22Rv1 (cell line): ENCODE data around the gene MRPL27.
"Not testable (repeated sequence)": the region's sequence is repeated elsewhere in the genome, so short reads cannot be mapped to it uniquely, and the experiment has no call there.

ENCODE experiments used
- H3K27ac ChIP-seq: fragments of 450-650 bp; 2 replicates; pipeline ENCODE4 v1.5.1; 2017
- ZFX ChIP-seq: fragments of 450-650 bp; IDR thresholded peaks from 2 replicates; pipeline ENCODE4 v1.6.1; 2017; ENCODE audit warnings: antibody characterized with exemption, borderline replicate concordance
- TF ChIP-seq, protein P1 (sequence below): fragments of 450-650 bp; IDR thresholded peaks from 2 replicates; pipeline ENCODE4 v1.5.1; 2017; ENCODE audit warnings: mild to moderate bottlenecking

The MRPL27 gene

DNA sequence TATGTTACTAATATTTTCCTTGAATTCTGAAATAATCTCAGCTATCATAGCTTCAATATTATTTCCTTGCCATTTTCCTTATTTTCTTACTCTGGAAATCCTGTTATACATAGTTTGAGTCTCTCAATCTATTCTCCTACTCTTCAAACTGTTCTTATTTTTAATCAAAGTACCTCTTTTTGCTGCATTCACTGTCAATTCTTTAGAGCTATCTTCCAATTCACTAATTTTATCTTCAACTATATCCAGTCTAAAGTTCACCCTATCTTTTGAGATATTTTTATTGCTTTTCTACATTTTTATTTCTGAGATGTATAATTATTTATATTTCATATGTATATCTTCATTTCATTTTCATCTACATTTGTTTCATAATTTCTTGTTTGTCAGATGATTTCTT is 34.3 kb downstream of the MRPL27 start:
- no peak overlapping the region for H3K27ac ChIP-seq
- TF ChIP-seq, protein P1, sequence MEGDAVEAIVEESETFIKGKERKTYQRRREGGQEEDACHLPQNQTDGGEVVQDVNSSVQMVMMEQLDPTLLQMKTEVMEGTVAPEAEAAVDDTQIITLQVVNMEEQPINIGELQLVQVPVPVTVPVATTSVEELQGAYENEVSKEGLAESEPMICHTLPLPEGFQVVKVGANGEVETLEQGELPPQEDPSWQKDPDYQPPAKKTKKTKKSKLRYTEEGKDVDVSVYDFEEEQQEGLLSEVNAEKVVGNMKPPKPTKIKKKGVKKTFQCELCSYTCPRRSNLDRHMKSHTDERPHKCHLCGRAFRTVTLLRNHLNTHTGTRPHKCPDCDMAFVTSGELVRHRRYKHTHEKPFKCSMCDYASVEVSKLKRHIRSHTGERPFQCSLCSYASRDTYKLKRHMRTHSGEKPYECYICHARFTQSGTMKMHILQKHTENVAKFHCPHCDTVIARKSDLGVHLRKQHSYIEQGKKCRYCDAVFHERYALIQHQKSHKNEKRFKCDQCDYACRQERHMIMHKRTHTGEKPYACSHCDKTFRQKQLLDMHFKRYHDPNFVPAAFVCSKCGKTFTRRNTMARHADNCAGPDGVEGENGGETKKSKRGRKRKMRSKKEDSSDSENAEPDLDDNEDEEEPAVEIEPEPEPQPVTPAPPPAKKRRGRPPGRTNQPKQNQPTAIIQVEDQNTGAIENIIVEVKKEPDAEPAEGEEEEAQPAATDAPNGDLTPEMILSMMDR = no peak
- no peak for TF ChIP-seq ZFX

DNA sequence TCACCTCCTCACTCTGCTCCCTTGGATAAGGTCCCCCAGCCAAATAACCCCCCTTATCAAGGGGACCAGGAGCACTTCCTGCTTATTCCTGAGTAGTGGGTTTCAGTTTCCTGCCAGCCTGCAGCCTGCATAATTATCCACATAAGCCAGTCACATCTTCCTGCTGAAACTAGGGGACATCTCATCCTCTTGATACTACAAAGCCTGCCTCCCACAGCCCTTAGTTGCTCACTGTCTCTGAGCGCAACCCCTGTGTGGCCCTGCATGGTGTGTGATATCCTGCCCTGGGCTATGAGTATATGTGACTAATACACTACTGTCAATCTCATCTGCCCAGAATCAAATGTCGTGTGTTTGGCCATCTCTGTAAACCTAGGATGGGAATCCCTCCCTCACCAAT is 35.0 kb downstream of the MRPL27 start:
- H3K27ac ChIP-seq = no peak overlapping the region
- TF ChIP-seq, protein P1 = no peak
- no peak for TF ChIP-seq ZFX

DNA sequence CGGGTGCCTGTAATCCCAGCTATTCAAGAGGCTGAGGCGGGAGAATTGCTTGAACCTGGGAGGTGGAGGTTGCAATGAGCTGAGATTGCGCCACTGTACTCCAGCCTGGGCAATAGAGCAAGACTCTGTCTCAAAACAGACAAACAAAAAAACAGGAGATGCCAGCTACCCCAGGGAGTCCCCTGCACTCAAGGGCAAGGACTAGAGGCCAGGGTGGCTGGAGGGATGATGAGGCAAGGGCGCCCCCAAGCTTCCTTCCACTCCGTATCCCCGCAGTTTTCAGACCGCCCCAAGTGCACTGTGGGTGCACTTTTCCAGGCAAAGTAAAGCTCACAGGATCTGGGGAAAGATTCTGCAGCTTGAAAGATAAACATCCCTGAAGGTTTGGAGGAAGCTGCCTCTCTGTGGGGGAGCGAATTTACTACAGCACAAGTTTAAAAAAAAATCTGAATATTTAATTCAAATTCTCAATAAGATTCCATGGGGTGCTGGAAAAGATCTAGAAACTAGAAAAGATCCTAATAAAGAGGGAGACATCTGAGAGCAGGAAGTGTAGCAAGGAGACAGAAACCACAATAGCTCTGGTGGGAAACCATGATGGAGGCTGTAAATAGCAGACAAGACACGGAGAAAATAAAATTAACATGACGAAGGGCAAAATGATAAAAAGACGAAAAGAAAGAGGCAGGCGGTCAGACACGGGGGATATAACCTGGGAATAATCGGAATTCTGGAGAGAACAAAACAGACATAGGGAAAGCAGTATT is 39.5 kb downstream of the MRPL27 start:
- H3K27ac ChIP-seq = not testable (repeated sequence)

DNA sequence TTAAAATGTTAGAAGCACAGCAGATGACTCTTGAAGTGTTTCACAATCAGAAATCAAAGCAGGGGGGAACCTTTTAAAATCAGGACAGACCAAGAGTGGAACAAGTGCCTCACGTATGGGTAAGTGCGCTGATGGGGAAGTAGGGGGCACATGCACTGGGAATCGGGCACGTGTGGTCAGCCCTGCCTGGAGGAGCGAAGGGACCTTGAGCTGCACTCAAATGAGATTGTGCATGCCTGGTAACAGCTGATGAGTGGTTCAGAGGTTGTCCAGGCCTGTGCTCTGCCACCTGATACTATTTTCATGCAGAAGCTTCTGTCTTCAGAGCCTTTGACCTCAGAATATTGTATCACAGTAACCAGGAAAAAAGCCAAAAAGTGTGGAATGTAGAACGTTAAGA is 40.8 kb downstream of the MRPL27 start:
- TF ChIP-seq ZFX = no peak
- TF ChIP-seq, protein P1 = no peak
- no peak overlapping the region for H3K27ac ChIP-seq

DNA sequence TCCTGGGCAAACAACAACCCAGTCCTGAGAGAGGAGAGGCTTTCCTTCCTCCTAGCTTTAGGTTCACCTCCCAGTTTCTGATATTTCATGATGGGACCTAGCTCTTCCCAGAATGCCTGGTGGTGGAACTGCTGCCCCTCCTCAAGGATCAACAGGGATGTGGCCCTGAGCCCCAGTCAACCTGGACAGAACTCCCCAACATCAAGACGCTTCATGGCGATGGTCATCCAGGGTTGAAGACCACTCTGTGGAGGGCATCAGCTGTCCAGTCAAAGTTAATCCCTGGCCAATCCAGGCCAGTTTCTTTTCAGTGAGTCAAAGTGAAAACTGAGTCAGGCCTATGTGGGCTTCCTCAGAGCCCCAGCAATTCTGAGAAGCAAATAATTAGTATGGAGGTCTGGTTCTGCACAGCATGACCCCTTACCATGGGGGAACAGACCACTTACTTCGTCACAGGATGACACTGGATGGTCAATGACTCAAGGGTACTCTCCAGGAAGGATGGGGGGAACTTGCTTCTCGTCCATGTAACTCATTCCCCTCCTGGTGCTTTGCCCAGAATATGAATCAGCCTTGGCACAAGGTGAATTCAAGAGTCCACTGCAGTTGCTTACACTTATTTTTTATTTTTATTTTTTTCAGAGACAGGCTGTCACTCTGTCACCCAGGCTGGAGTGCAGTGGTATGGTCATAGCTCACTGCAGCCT is 41.7 kb downstream of the MRPL27 start:
- no peak for TF ChIP-seq ZFX
- TF ChIP-seq, protein P1 = no peak
- H3K27ac ChIP-seq = no peak overlapping the region

DNA sequence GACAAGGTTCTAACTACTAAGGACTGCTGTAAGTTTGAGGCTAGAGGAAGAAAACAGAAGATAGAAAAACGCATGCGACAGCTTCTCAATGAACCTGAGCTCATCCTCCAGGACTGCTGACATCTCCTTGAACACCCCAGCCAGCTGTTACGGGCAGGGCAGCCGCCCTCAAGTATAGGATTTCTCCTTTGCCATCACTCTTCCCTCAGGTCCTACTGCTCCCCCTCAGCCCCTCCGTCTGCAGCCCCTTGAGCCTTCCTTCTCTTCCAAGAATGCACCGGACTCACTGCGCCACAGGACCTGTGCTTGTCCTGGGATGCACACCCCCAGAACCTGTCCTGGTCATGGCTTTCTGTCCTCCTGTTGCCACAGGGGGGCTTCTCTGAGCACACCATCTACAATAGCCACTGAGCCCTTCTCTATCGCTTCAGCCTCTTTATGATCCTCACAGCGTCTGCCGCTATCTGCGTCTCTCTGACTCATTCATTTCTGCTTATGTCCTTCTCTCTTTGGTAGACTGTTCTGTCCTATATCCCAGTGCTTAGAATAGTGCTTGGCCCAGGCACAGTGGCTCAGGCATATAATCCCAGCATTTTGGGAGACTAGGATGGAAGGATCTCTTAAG is 42.7 kb downstream of the MRPL27 start:
- TF ChIP-seq ZFX = no peak
- TF ChIP-seq, protein P1 = no peak
- no peak overlapping the region for H3K27ac ChIP-seq

DNA sequence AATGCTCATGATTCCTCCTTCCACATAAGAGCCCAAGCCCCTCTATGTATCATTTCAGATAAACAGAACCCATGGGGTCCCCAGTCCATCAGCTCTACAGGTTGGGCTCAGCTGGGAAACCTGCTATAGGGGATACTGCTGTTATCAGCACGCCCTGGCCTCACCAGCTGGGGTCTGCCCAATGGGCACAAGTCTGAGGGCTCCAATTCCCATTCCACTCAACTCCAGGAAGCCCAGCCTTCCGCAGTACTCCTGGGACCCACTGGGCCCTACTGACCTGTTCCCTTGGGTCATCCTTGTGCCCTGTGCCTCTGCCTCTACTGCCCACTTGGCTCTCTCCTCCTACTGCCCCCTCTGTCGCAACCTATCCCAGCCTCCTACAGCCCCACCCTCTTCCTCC is 43.3 kb downstream of the MRPL27 start:
- H3K27ac ChIP-seq = no peak overlapping the region
- TF ChIP-seq, protein P1 = no peak
- TF ChIP-seq ZFX = no peak
